HG03196 (cell line): ENCODE data around the gene C1GALT1.
"Not testable (repeated sequence)": the region's sequence is repeated elsewhere in the genome, so short reads cannot be mapped to it uniquely, and the experiment has no call there.

Experiments
- ATAC-seq: cut with Tn5 transposase; IDR thresholded peaks from one replicate; pipeline ENCODE4 v1.9.1; 2021; ENCODE audit not compliant: unreplicated experiment

The C1GALT1 gene

DNA sequence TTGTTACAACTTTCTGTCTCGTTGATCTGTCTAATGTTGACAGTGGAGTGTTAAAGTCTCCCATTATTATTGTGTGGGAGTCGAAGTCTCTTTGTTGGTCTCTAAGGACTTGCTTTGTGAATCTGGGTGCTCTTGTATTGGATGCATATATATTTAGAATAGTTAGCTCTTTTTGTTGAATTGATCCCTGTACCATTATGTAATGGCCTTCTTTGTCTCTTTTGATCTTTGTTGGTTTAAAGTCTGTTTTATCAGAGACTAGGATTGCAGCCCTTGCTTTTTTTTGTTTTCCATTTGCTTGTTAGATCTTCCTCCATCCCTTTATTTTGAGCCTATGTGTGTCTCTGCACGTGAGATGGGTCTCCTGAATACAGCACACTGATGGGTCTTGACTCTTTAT, 17.2 kb downstream of the C1GALT1 start:
- not testable (repeated sequence) for ATAC-seq

DNA sequence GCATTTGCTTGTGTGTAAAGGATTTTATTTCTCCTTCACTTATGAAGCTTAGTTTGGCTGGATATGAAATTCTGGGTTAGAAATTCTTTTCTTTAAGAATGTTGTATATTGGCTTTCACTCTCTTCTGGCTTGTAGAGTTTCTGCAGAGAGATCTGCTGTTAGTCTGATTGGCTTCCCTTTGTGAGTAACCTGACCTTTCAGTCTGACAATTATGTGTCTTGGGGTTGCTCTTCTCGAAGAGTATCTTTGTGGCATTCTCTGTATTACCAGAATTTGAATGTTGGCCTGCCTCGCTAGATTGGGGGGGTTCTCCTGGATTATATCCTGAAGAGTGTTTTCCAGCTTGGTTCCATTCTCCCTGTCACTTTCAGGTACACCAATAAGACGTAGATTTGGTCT, 17.9 kb downstream of the C1GALT1 start:
- ATAC-seq: not testable (repeated sequence)

DNA sequence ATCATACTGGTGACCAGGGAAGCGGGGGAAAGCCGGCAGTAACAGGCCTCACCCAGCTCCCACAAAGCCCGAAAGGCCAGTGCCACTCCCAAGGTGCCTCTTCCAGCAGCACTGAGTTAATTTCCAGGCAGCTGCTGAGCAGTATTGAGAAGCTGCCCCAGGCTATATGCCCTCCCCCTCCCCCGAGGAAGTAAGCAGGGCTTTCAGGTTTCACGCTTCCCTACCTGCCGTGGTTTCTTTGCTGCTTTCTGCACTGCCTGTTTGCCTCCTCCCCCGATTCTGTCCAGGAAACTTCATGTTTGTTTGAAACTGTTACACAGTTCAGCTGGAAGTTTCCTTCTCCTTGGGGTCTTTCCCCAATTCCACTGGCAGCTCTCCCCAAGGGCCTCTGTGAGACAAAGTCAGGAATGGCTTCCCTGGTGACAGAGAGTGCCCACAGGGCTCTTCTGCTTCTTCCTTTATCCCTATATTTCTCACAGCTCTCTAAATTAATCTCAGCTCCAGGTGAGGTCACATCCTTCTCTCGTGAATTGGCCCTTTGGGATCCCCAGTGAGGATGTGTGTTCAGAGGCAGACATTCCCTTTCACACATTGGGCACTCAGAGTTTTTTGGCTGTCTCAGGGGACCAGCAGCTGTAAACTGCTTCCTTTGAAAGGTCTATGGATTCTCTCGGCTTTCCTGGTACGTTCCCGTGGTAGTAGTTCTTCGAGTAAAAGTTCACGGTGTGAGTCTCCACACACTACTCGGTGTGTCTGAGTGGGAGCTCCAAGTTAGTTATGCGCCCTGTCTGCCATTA, 19.4 kb downstream of the C1GALT1 start:
- peak; percentile 98 for ATAC-seq

DNA sequence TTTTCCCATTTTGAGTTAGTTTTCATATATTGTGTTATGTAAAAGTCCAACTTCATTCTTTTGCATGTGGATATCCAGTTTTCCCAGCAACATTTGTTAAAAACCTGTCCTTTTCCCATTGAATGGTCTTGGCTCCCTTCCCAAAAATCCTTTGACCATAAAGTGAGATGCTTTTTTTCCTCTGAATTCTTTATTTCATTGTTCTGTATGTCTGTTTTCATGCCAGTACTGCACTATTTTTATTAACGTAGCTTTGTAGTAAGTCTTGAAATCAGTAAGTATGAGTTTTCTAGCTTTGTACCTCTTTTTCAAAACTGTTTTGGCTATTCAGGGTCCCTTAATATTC, 20.0 kb downstream of the C1GALT1 start:
- ATAC-seq: no peak

DNA sequence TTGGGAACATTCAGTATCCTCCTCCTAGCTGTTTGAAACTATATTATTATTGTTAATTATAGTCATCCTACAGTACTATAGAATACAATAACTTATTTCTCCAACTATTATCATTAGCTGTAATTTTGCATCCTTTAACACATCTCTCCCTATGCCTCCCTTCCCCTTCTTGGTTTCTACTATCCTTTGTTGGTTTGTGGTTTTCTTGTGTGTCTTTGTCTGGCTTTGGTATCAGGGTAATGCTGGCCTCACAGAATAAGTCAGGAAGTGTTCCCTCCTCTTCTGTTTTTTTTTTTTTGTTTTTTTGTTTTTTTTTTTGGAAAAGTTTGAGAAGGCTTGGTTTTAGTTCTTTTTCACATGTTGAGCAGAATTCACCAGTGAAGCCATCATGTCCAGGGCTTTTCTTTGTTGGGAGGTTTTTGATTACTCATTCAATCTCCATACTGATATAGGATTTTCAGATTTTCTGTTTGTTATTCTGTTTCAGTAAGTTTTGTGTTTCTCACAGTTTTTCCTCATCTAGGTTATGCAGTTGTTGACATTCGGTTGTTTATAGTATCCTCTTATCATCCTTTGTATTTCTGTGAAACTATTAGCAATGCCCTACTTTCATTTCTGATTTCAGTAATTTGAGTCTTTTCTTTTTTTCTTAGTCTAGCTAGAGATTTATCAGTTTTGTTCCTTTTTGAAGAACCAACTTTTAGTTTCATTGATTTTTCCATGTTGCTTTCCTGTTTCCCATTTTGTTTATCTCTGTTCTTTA, 21.6 kb downstream of the C1GALT1 start:
- no peak for ATAC-seq

DNA sequence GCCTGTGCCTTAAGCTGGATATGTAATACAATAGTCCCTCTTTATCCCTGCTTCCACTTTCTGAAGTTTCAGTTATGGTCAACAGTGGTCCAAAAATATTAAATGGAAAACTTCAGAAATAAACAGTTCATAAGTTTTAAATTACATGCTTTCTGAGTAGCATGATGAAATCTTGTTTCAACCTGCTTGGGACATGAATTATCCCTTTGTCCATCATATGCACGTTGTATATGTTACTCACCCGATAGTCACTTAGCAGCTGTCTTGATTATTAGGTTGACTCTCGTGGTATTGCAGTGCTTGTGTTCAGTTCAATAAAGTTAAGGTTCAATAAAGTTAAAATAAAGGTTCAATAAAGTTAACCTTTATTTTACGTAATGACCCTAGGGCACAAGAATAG, 25.5 kb downstream of the C1GALT1 start:
- ATAC-seq: no peak

DNA sequence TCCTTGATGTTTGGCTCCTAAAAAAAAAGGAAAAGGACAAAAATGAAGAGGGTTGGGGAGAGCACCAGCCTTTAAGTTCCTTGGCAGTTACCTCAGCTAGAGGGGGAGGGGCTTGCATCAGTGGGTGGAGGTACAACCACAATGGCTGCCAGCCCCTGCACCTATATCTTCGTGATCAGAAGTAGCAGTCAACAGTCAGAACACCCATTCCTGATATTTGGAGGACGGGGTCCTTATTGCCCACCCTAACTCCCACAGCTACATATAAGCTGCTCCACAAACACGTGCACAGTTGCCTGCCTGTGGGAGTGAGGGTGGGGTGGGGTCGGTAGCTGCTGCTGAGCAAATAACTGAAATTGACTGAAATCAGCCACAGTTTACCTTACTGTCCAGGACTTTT, 26.2 kb downstream of the C1GALT1 start:
- ATAC-seq: no peak

DNA sequence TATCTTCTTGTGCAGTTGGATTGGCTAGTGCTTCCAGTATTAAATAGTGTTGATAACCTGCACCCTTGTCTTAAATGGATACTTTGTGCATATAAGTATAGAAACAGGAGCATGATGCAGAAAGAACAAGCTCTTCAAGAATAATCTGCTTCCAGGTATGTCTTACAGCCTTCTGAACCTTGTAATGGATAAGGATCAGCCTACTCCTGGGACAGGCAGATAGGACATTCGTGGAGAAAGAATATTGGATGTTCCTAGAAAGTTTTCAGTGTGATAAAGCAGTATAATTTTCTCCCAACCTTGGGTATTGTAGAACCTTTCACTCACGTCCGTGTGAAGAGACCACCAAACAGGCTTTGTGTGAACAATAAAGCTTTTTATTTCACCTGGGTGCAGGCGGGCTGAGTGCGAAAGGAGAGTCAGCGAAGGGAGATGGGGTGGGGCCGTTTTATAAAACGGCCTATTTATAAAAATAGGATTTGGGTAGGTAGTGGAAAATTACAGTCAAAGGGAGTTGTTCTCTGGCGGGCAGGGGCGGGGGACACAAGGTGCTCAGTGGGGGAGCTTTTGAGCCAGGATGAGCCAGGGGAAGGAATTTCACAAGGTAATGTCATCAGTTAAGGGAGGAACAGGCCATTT, 27.2 kb downstream of the C1GALT1 start:
- no peak for ATAC-seq

DNA sequence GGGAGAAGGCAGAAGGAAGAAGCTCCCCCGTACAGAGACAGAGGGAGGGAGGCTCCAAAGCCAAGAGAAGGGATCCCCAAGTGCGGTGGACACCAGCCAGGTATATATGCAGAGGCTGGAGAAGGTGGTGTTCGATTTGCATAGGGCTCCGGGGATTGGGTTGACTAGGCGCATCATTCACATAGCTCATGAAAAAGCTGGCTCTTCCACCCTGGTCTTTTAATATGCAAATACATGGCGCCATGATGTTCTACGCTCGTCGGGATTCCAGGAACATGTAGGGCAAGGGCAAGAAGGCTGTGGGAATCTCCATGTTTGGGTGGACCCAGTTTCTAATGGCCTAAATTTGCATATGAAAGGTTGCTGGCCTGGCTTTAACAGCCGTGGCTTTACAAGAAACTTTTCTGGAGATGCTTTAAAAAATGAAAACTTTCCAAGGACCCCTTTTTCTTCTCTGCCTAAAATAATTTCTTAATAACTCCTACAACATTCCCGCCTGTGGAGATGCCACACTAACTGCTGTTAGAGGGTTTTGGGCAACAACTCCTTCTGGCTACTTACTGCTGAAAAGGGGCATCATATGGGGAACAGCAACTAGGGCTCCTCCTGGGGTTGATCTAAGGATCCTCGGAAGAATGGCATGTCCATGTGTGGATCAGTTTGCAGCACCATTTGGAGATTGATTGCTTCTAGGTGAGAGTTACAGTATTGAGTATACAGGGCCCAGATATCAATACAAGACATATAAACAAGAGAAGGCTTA, 28.3 kb downstream of the C1GALT1 start:
- no peak for ATAC-seq

- no peak for ATAC-seq
Observed at GRCh38 chr7:7212612-7213011, 30.3 kb downstream of the C1GALT1 start.

- no peak for ATAC-seq
Observed at GRCh38 chr7:7214398-7215347, 32.3 kb downstream of the C1GALT1 start.

DNA sequence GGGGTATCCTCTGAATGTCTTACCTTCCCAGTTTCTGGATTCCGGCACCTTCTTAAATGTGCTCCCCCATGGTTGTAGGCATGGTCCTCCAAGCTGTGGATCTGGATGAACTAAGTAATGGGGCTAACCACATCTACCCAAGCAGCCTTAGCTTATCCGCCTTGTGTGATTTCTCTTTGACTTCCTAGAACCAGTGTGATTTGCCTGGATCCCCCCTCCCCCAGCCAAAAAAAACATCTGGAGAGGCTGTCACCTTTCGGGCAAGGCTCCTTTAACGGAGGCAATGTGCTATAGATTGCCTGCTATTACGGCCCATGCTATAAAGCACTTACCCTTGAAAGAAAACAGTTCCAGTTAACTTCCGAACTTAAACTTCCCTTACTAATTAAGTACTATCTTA, 33.9 kb downstream of the C1GALT1 start:
- ATAC-seq: no peak

- ATAC-seq: no peak
Observed at GRCh38 chr7:7219216-7219615, 36.9 kb downstream of the C1GALT1 start.

DNA sequence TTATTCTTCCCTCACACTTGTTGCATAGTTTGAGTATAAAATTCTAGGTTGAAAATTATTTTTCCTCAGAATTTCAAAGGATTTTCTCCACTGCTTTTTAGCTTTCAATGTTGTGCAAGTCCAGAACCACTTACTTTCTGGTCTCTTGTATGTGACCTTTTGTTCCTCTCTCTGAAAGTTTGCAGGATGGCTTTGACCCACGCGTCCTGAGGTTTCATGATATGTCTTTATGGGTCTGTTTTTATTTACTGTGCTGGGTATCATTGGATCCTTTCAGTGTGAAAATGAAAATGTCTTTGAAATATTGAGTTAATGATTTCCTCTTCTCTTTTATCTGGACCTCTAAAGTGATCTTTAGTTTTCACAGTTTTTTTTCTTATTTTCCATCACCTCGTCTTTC, 38.5 kb downstream of the C1GALT1 start:
- no peak for ATAC-seq

- no peak for ATAC-seq
Observed at GRCh38 chr7:7221599-7222038, 39.3 kb downstream of the C1GALT1 start.

DNA sequence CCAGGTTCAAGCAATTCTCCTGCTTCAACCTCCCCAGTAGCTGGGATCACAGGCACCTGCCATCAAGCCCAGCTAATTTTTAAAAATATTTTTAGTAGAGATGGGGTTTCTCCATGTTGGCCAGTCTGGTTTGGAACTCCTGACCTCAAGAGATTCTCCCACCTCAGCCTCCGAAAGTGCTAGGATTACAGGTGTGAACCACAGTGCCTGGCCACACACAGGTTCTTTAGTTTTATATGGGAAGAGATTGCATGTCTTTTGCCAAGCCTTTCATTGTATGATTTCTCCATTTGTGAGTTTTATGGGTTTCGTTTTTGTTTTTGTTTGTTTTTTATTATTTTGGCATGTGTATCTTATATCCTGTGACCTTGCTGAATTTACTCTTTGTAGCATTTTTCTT, 40.9 kb downstream of the C1GALT1 start:
- no peak for ATAC-seq

DNA sequence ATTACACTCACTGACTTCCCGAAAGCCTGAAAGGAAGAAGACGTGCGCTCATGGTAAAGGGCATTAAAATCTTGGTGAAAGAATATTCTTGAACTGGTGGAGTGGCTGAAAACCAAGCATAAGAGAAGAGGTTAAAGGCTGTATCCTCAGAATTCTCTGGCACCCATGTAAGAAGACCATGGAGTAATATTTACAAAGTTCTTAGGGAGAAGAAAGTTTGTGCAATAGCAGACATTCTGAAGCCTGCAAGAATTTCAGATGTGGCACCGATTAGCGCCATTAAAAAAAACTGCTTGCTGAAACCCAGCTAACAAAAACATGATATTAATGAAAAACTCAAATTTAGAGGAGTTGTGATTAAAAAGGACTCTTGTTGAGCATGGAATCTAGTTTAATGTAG, 44.1 kb downstream of the C1GALT1 start:
- ATAC-seq: no peak

DNA sequence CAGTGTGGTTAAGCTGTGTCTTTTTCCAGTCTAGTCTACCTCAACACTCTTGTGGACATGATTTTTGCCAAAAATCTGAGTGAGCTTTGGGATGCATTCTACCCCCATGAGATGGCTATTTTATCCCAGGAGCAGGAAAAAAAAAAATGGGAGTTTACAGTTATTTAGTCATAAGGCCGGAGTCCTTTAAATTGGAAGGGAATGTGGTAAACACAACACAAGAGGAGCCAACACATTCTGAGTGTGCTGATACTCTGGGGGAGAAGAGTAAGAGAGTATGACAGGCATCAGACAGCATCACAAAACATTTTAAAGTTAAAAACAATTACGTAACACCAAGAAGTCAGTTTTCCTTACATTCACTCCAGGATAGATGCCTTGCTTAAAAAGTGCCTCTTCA, 46.1 kb downstream of the C1GALT1 start:
- no peak for ATAC-seq

GRCh38 chr7:7228967-7229366, 46.6 kb downstream of the C1GALT1 start:
- no peak for ATAC-seq

DNA sequence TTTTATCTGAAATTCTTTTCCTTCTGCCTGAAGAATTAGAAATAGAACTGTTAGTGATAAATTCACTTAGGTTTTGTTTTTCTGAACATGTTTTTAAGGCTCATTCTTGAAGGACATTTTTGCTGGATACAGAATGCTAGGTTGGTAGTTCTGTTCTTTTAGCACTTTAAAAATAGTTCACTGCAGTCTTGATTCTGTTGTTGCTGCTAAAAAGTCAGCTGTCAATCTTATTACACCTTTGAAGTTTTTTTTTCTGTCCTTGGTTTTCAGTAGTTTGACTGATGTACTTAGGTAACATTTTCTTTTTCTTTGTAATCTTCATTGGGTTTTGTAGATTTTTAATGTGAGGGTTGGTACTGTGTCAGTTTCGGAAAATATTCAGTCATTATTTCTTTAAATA, 48.7 kb downstream of the C1GALT1 start:
- no peak for ATAC-seq
